WI38 (cell line): ENCODE results near the gene ST6GALNAC3.

Experiments
- H3K4me3 ChIP-seq: 2 replicates; pipeline ENCODE4 v1.5.1; 2011; ENCODE audit warnings: low read depth, mild to moderate bottlenecking, control low read depth, low read length
- CTCF ChIP-seq: IDR thresholded peaks from 2 replicates; pipeline ENCODE4 v1.5.1; 2012; ENCODE audit warnings: low read depth, mild to moderate bottlenecking, control low read depth, low read length

The ST6GALNAC3 gene

GRCh38 chr1:76620371-76620770, 545.8 kb downstream of the ST6GALNAC3 start:
- no peak overlapping the region for H3K4me3 ChIP-seq
- no peak for TF ChIP-seq CTCF

GRCh38 chr1:76622774-76623528, 548.4 kb downstream of the ST6GALNAC3 start:
- no peak overlapping the region for H3K4me3 ChIP-seq
- TF ChIP-seq CTCF, result no peak

- no peak for TF ChIP-seq CTCF
- no peak overlapping the region for H3K4me3 ChIP-seq
These were observed 551.5 kb downstream of the ST6GALNAC3 start for GRCh38 chr1:76625886-76626678.

DNA sequence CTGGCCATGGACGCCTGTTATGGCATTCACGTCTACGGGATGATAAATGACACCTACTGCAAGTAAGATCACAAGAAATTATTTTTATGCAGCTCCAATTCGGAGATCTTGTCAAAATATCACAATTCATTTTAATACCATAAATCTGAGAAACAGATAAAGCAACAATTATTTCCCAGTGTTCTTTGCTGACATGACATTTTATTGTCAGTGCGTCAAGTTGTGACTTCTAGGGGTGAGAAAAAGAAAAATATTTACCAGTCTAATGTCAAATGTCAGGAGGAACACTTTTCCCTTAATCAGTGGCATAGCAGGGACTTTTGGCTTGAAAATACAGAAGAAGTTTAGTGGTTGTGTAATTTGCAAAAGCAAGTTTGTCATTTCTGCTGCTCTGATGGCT, 553.0 kb downstream of the ST6GALNAC3 start:
- H3K4me3 ChIP-seq, result no peak overlapping the region
- TF ChIP-seq CTCF, result no peak

DNA sequence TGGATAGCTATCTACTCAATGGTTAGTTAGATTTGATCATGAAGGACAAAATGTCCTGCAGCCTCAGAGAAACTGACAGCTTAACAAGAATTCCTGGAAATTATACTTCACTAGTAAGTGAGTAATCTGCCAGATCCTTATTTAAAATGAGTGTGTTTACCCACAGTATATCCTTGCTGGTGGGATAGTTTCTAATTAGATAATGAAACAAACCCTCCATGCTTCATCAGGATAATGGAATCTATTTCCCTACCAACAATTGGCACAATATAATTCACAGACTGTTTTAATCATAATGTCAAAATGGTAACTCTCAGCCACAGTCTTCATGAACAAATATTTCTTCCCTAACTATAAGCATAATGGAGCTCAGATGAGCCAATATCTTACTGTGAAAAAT, 553.4 kb downstream of the ST6GALNAC3 start:
- H3K4me3 ChIP-seq, result no peak overlapping the region
- no peak for TF ChIP-seq CTCF

DNA sequence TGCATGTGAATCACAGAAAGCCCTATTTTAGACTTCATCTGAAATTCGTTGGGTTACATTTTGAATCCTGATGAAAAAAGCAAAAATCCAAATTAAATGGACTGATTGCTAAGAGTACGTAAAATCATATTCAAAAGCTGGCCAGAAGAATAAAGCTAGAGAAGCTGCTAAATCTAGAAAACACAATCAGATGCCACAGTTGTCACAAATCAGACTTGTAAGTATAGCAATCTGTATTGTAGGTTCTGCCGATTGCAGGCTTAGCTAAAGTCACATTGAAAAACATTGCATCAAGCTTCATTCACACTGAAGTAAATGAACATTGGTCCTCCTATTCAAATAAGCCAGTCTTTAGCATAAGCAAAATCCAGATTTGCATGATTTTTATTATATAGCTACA, 557.6 kb downstream of the ST6GALNAC3 start:
- H3K4me3 ChIP-seq, result no peak overlapping the region
- TF ChIP-seq CTCF, result no peak

GRCh38 chr1:76635784-76636183, 561.2 kb downstream of the ST6GALNAC3 start:
- no peak overlapping the region for H3K4me3 ChIP-seq
- no peak for TF ChIP-seq CTCF
